CMK (cell line): ENCODE data around the gene ASMTL.
"Not testable (repeated sequence)": the region's sequence is repeated elsewhere in the genome, so short reads cannot be mapped to it uniquely, and the experiment has no call there.

Source experiments
- DNase-seq: peaks from one replicate; pipeline ENCODE4 v3.0.0-alpha.2; 2010; ENCODE audit warnings: low read depth

ASMTL gene

DNA sequence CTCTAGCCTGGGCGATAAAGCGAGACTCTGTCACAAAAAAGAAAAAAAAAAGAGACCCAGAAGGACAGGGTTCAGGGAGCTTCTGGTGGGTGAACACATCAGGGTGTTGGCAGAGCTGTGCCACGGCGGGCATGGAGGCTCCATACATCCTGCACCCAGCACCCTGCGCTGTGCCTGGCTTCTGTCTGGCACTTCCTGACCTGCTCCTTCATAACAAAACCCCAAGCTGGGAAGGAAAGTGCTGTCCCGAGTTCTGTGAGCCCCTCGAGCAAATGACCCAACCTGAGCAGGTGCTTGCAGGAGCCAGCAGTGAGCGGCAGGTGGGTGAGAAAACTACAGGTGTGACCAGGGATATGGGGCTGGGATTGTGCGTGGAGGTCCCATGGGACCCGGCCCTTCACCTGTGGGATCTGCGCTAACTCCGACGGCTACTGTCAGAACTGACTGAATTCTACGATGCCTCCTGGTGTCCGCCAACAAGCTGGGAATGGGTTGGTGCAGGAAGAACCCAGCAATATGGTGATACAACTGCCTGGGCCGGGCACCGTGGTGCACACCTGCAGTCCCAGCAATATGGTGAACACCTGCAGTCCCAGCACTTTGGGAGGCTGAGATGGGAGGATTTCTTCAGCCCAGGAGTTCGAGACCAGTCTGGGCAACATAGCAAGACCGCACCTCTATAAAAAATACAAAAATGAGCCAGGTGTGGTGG, 18.9 kb downstream of the ASMTL start:
- no peak for DNase-seq

DNA sequence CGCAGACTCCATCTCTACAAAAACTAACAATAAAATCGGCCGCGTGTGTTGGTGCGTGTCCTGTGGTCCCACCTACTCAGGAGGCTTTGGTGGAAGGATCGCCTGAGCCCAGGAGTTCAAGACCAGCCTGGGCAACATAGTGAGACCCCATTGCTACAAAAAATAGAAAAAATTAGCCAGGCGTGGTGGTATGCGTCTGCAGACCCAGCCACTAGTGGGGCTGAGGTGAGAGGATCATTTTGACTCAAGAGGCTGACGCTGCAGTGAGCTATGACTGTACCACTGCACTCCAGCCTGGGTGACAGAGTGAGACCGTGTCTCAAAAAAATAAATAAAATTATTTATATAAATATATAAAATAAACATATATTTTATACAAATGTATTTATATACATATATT, 22.3 kb downstream of the ASMTL start:
- no peak for DNase-seq

DNA sequence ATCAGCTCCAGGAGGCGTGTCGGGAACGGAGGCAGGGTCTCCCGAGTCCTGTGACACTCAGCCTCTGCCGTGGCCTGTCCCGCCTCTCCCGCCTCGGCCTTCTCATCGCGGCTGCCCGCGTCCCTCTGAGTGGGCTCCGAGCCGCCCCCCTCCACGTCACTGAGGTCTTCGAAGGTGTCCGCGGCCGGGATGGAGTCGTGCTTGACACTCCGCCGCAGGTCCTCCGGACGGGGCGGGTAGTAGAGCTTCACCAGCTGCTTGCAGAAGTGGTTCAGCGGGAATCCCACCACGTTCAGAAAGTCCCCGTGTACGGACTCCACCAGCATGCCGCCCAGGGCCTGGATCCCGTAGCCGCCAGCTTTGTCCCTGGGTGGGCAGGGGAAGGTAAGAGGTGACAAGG, 25.0 kb downstream of the ASMTL start:
- no peak for DNase-seq

DNA sequence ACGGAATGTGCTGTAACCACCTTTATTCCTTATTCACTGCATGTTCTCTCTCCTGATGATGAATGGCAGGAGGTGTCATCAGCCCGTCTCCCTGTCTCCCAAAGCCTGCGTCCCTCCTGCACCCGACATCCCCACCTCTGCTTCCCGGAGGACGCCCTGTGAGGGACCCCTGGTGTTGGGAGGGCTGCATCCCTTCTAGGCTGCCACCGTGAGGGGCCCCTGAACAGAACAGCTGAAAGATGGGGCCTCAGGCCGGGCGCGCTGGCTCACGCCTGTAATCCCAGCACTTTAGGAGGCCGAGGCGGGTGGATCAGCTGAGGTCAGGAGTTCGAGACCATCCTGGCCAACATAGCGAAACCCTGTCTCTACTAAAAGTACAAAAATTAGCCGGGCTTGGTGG, 26.4 kb downstream of the ASMTL start:
- not testable (repeated sequence) for DNase-seq

DNA sequence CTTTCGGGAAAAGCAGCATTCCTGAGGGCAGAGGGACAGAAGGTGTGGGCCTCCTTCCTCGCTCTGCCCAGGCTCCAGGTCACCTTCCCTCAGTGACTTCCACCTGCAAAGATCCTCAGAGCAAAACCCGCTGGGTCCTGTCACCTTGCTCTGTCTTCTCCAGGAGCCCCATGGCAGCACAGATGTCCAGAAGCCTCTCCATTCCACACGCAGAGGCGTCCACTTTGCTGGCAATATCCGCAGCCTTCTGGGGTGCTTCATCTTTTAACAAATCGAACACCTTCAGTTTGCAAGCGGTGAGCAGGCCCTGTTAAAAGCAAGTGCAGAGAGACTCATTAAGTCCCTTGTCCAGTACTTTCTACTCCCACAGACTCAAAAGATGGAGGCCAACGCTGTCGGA, 27.3 kb downstream of the ASMTL start:
- DNase-seq: no peak

DNA sequence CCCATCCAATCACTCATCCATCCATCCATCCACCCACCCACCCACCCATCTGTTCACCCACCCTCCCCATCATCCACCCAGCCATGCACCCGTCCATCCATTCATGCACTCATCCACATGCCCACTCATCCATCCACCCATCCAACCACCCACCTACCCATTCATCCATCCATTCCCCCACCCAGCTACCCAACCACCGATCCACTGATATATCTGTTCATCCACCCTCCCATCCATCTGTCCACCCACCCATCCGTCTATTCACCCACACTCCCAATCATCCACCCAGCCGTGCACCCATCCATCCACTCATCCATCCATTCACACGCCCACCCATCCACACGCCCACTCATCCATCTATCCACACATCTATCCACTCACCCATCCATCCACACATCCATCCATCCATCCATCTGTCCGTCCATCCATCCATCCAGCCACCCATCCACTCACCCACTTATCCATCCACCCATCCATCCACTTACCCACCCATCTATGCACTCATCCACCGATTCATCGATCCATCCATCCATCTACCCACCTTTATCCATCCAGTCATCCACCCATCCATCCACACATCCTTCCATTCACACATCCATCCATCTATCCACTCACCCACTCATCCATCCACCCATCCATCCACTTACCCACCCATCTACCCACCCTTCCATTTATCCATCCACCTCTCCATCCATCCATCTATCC, 28.4 kb downstream of the ASMTL start:
- DNase-seq: no peak

DNA sequence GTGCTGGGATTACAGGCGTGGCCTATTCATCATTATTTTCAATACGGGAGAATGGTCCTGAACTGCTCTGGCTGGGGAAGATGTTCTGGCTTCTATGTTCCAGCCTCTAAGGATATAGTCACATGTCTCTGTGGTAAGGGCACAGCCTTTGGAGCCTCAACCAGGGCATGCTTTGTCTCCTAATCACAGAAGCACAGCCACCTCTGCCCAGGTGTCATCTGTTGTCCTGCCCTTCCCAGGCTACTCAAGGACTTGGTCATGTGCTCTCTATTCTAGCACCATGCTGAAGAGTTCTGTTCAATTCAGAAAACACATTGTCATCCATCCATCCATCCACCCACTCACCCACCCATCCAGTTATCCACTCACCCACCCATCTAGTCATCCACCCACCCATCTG, 29.5 kb downstream of the ASMTL start:
- DNase-seq: no peak

DNA sequence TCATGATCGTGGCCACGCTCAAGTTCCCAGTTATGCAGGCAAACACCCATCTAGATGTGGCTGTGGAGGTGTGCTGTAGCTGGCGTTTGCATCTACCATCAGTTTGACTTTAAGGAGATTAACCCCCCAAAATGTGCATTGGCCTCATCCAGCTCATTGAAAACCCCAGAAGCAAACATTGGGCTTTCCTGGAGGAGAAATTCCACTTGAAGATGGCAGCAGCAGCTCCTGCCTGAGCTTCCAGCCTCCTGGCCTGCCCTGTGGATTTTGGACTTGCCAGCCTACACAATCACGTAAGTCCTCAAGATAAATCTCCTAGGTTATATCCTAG, 30.6 kb downstream of the ASMTL start:
- no peak for DNase-seq

DNA sequence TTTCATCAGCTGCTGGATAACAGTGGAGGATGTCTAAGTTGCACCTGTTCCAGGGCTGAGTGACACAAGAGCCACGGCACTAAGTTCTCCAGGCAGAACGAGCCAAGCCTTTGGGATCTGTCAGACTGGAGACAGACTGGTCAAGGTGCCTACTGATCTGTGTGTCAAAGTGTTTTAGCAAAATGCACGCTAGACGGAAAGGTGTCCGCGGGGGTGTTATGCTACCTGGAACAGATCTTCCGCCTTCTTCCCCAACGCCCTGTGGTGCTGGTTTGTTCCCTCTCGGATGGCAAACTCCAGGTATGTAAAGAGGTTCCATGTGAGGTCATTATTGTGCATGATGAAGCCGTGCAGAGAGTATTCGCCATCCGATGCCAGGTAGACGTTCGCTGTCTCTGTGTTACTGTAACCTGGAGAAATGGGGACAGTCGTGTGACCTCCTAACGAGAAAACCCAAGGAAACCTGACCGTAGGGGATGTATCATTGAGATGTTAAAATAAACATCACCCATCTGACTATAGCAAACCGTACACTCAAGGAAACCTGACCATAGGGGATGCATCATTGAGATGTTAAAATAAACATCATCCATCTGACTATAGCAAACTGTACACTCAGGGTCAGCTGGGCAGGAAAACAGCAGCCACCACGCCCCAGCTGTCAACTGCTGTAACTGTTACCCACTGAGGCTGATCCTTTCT, 31.1 kb downstream of the ASMTL start:
- no peak for DNase-seq

DNA sequence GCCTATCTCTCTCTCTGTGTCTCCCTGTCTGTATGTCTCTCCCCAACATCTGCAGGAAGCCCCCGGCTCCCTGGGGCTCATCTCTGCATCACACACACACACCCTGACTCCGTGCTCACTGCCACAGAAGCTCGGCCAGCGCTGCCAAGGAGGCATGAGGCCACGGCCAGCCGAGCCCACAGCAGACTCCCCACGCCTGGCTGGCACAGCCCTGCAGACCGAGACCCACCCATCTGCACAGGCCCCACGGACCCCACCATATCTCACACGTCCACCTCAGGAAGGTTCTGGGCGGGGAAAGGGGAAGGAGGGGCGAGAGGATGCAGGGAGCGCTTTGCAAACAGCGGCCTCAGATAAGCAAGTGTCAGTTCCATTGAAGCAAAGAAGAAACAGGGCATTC, 32.3 kb downstream of the ASMTL start:
- peak; percentile 35 for DNase-seq

DNA sequence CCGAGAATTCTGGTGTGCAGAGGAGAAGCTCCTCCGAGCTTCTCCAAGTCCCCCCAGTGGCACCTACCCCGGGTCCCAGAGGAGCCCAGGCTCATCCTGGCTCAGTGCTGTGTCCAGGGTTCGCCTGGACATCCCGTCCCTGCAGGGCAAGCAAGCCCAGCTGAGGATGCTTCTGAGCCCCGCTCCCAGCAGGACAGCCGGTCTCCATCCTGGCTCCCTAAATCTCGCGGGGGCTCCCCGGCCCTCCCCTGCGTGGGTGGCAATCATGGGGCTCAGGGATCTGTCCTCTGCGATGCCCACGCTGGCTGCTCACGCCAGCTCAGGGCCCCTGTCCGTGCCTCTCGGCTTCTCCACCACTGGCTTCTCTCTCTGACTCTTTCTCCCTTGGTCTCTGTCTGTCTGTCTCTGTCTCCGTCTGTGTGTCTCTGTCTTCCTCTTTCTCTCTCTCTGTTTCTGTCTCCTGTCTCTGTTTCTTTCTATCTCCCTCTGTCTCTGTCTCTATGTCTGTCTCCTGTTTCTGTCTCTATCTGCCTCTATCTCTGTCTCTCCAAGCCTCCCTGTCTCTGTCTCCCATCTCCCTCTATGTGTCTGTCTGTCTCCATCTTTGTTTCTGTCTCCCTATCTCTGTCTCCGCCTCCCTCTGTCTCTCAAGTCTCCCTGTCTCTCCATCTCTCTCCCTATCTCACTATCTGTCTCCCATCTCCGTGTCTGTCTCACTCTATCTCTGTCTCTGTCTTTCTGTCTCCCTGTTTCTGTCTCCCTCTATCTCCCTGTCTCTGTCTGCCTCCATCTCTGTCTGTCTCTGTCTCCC, 33.0 kb downstream of the ASMTL start:
- DNase-seq: no peak

DNA sequence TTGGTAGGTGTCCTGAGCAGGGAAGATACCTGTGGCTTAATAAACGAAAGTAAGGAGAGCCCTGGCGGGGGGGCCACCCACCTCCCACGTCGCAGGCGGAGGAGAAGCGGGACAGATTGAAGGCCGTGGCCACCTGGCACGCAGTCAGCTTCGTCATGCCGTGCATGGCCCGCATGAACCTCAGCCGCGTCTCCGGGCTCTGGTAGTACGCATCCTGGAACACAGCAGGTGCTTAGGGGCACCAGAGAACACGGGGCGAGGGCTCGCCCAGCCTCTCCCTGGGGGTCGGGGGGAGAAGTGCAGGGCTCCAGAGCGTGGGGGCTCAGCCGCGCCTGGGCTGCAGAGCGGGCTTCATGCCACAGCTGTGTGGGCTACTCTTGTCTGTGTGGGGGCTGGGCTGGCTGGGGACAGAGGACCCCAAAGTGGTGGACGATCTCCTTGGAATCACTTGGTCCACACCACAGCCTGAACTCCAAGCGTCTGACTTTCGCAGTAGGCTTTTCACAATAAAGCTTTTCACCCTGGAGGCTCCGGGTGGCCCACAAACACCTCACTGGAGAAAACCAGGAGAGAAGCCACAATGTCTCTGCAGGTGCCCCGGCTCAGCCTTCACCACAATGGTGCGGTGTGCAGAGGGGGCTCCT, 33.7 kb downstream of the ASMTL start:
- no peak for DNase-seq

DNA sequence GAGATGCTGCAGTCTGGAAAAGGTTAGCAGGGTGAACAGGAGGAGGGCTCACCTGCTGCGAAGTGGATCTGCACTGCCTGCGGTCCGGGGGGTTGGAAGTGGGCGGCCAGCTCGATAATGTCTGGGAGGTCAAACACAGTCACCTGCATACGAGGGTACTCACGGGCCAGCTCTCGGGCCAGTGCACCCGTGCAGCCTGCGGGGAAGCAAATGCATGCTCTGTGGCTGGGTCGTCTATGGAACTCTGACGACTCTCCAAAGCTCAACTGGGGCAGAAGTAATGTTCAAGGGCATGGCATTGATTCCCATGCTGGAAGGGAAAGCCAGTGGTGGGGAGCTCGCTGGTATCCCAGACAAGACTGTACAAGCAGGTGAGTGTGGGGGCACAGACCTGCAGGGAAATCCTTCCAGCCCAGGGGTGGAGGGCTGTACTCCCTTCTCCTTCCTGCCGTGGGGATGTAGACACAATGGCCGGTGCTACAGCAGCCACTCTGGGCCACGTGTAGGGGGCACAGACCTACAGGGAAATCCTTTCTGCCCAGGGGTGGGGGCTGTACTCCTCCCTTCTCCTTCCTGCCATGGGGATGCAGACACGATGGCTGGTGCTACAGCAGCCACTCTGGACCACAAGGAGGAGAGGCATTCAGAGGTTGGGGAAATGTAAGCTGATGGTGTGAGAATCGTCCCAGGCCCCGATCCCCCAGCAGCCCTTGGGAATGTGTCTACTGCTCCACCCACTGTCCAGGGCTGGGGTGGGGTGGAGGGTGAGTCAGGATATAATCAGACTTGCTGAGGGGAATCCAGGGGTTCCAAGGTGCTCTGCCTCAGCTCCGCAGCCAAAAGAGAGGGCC, 34.6 kb downstream of the ASMTL start:
- no peak for DNase-seq

DNA sequence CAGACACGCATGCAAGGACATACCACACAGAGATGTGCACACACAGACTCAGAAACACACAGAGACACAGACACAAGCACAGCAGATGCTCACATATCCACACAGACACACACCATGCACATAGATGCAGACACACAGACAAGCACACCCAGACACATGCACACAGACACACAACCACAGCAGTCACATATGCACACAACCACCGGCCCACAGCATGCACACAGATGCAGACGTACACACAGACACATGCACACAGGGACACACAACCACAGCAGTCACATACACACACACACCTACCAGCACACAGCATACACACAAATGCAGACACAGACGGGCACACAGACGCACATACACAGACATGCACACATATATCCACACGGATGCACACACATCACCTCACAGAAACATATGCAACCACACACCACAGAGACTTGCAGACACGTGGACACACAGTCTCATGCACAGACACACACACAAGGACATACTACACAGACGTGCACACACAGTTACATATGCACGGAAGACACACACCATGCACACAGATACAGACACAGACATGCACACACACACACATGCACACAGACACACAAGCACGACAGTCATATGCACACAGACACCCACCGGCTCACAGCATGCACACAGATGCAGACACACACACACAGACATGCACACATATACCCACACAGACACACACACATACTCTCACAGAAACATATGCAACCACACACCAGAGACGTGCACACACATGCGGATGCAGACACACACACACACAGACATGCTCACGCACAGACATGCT, 35.5 kb downstream of the ASMTL start:
- DNase-seq: no peak

DNA sequence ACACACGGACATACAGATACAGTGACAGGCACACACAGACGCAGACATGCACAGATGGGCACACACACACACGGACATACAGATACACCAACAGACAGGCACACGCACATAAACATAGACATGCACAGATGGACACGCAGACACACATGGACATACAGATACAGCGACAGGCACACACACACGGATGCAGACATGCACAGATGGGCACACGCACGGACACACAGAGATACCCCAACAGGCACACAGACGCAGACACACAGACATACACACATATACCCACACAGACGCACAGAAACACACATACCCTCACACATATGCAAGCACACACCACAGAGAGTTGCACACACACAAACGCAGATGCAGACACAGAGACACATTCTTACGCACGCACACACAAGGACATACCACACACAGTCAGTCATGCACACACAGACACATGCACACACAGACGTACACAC, 36.4 kb downstream of the ASMTL start:
- no peak for DNase-seq

DNA sequence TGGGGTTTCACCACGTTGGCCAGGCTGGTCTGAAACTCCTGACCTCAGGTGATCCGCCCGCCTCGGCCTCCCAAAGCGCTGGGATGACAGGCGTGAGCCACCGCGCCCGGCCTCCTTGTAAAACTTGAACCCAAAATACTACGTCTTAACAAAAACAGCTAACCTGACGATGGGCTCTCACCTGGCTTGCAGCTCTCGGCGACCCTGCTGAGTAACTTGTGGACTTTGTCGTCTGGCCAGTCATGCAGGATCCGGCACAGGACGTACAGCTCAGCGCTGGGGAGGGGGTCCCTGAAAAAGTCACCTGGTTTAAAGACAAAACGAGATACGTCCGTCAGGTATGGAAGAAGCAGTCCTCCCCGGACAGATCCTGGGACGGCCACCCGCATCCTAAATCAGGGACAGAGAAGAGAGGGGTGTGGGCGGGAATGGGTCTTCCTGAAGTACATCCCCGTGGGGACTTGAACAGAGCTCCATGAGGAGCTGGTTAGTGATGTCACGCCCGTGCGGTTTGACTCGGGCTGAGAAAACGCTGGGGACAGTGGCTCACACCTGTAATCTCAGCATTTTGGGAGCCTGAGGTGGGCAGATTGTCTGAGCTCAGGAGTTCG, 40.1 kb downstream of the ASMTL start:
- DNase-seq: no peak

DNA sequence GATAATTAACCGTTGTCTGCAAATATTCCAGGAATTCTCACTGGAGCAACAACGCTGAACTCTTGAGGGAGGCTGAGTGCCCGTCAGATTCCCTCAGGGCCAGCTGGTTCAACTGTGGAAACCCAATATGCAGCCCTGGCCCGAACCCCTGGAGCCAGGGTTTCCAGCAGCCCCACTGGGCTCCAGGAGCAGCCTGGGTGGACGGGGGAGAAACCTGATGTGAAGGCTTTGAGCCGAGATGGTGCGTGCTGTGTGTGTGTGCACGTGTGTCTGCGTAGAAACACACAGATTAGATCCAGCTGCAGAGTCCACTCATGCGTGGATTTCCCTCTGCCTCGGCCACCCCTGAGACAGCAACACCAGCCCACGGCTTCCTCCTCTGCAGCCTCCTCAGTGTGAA, 41.4 kb downstream of the ASMTL start:
- DNase-seq: no peak

DNA sequence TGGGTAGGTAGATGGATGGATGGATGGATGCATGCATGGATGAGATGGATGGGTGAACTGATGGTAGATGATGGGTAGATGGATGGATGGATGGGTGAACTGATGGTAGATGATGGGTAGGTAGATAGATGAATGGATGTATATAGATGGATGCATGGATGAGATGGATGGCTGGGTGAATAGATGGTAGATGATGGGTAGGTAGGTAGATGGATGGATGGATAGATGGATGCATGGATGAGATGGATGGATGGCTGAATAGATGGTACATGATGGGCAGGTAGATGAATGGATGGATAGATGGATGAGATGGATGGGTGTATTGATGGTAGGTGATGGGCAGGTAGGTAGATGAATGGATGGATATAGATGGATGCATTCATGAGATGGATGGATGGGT, 45.7 kb downstream of the ASMTL start:
- no peak for DNase-seq

DNA sequence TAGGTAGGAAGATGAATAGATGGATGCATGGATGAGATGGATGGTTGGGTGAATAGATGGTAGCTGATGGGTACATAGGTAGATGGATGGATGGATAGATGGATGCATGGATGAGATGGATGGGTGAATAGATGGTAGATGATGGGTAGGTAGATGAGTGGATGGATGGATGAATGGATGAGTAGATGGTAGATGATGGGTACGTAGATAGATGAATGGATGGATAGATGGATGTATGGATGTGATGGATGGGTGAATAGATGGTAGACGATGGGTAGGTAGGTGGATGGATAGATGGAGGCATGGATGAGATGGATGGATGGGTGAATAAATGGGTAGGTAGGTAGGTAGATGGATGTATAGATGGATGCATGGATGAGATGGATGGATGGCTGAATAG, 46.9 kb downstream of the ASMTL start:
- DNase-seq: not testable (repeated sequence)

DNA sequence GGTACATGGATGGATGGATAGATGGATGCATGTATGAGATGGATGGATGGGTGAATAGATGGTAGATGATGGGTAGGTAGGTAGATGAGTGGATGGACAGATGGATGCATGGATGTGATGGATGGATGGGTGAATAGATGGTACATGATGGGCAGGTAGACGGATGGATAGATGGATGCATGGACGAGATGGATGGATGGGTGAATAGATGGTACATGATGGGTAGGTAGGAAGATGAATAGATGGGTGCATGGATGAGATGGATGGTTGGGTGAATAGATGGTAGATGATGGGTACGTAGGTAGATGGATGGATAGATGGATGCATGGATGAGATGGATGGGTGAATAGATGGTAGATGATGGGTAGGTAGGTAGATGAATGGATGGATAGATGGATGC, 48.8 kb downstream of the ASMTL start:
- not testable (repeated sequence) for DNase-seq
